HepG2 (cell line): ENCODE measurements around the gene WSB1. TPM values are rescaled to one million over a fixed set of nuclear protein-coding genes. Genes with fewer than 3 reads are reported as not detected.

Experiments used
- ATAC-seq: fragments of 200-7000 bp; cut with Tn5 transposase; 3 replicates; pipeline ENCODE4 v1.9.1; 2020; ENCODE audit warnings: mild to moderate bottlenecking, moderate library complexity
- BruUV-seq: library from RNA; stranded (reverse); fragments of 400-500 nt; replicated peaks from 2 replicates; lab custom pipeline; 2021; lab: Mats Ljungman, UMichigan
- CTCF ChIA-PET: fragments of 300-600 bp; formaldehyde crosslinking; extraction: SDS; loops from one replicate; lab custom pipeline; 2021; ENCODE audit warnings: low total read pairs, inconsistent platforms, low intra/inter-chr PET ratio; lab: Yijun Ruan, JAX
- POLR2A ChIA-PET: fragments of 350-600 bp; sonication (Branson Sonifier 250); formaldehyde crosslinking; loops from one replicate; lab custom pipeline; 2020; ENCODE audit warnings: antibody characterized with exemption, inconsistent platforms; lab: Yijun Ruan, JAX
- DNase-seq: peaks from one replicate; pipeline ENCODE4 v3.0.0-alpha.2; 2015; ENCODE audit warnings: low spot score
- FAIRE-seq: peaks from 3 replicates; lab custom pipeline; 2011; peaks lifted over from hg19 to GRCh38; lab: Jason Lieb, UNC
- H2AFZ ChIP-seq: one replicate; pipeline ENCODE4 v1.6.1; 2011; ENCODE audit warnings: low read length, inconsistent platforms
- H3K27ac ChIP-seq: fragments of 300-600 bp; 3 replicates; pipeline ENCODE4 v1.8.0; 2011; ENCODE audit warnings: mixed run types, mild to moderate bottlenecking, mixed read lengths, low read length, inconsistent platforms; ENCODE audit not compliant: insufficient read depth; ENCODE audit errors: extremely low read length
- H3K27me3 ChIP-seq, 2 experiments: fragments of 200-600 bp in 1 of 2; 2 replicates in 1 of 2; 3 replicates in 1 of 2; pipeline versions ENCODE4 v1.6.0 to v1.8.0; 2011; ENCODE audit warnings: low read length in 2 of 2, mild to moderate bottlenecking in 2 of 2, moderate library complexity in 2 of 2, inconsistent platforms in 1 of 2; ENCODE audit not compliant: insufficient read depth in 2 of 2, control insufficient read depth in 1 of 2
- H3K36me3 ChIP-seq, 2 experiments: fragments of 200-600 bp in 1 of 2; replicated peaks in 1 of 2; 2 replicates in 1 of 2; 3 replicates in 1 of 2; pipeline versions ENCODE4 v1.5.1 to v1.8.0; 2011; ENCODE audit warnings: low read length in 2 of 2, inconsistent platforms in 1 of 2; ENCODE audit not compliant: insufficient read depth in 2 of 2, control insufficient read depth in 1 of 2
- H3K4me1 ChIP-seq: 2 replicates; pipeline ENCODE4 v1.5.1; 2012; ENCODE audit warnings: low read length, inconsistent platforms; ENCODE audit not compliant: insufficient read depth
- H3K4me2 ChIP-seq: 2 replicates; pipeline ENCODE4 v1.6.0; 2011; ENCODE audit warnings: low read depth, low read length, inconsistent platforms
- H3K4me3 ChIP-seq, 3 experiments: fragments of 200-600 bp in 1 of 3; sonication (generic), shearing (Covaris generic) in 1 of 3; replicated peaks in 1 of 3; 2 replicates each; pipeline ENCODE4 v1.5.1; 2011 to 2016; ENCODE audit warnings: low read length in 3 of 3, inconsistent platforms in 2 of 3, low read depth in 2 of 3, mild to moderate bottlenecking in 2 of 3, control low read depth in 1 of 3, mixed read lengths in 1 of 3; ENCODE audit not compliant: insufficient read depth in 1 of 3
- H3K79me2 ChIP-seq: one replicate; pipeline ENCODE4 v1.6.1; 2011; ENCODE audit warnings: low read length, inconsistent platforms; ENCODE audit not compliant: insufficient read depth
- H3K9ac ChIP-seq: 2 replicates; pipeline ENCODE4 v1.6.0; 2011; ENCODE audit warnings: mild to moderate bottlenecking, low read depth, low read length, inconsistent platforms; ENCODE audit not compliant: insufficient read depth
- H3K9me3 ChIP-seq: 2 replicates; pipeline ENCODE4 v1.5.1; 2012; ENCODE audit warnings: mild to moderate bottlenecking, low read length
- H4K20me1 ChIP-seq: 2 replicates; pipeline ENCODE4 v1.6.0; 2011; ENCODE audit warnings: inconsistent platforms, mild to moderate bottlenecking, low read length, moderate library complexity; ENCODE audit not compliant: insufficient read depth
- ARID4A ChIP-seq: sonication (generic); formaldehyde crosslinking; IDR thresholded peaks from 2 replicates; pipeline ENCODE4 v1.5.0; 2020; ENCODE audit warnings: mild to moderate bottlenecking, missing genetic modification reagents, borderline replicate concordance
- CHD4 ChIP-seq: fragments of 200-600 bp; sonication (generic); IDR thresholded peaks from 2 replicates; pipeline ENCODE4 v1.7.0; 2017; ENCODE audit warnings: mild to moderate bottlenecking, low read length, borderline replicate concordance
- DNMT3B ChIP-seq: conservative IDR thresholded peaks from 2 replicates; pipeline ENCODE4 v1.6.1; 2016; ENCODE audit warnings: missing biosample characterization, control low read depth
- MAFF ChIP-seq: IDR thresholded peaks from 2 replicates; pipeline ENCODE4 v1.6.1; 2011; ENCODE audit warnings: low read depth, low read length, improper control_type of control experiment
- PHF8 ChIP-seq: sonication (generic); formaldehyde crosslinking; IDR thresholded peaks from 2 replicates; pipeline ENCODE4 v1.5.0; 2020; ENCODE audit warnings: missing genetic modification reagents
- TAF15 ChIP-seq: fragments of 200-400 bp; formaldehyde crosslinking; IDR thresholded peaks from one replicate; pipeline ENCODE4 v1.6.1; 2018; ENCODE audit warnings: mild to moderate bottlenecking, low read depth, low read length; ENCODE audit not compliant: poor library complexity, severe bottlenecking
- TARDBP ChIP-seq: sonication (generic); formaldehyde crosslinking; IDR thresholded peaks from 2 replicates; pipeline ENCODE4 v1.8.0; 2022; ENCODE audit warnings: mild to moderate bottlenecking, missing genetic modification reagents
- THAP11 ChIP-seq: IDR thresholded peaks from 2 replicates; pipeline ENCODE4 v1.6.1; 2016; ENCODE audit warnings: missing biosample characterization, missing genetic modification reagents
- ZFX ChIP-seq: sonication (generic); formaldehyde crosslinking; IDR thresholded peaks from 2 replicates; pipeline ENCODE4 v1.4.0; 2020; ENCODE audit warnings: mild to moderate bottlenecking, low read depth, missing genetic modification reagents, moderate library complexity
- ZGPAT ChIP-seq: IDR thresholded peaks from 2 replicates; pipeline ENCODE4 v1.6.1; 2016; ENCODE audit warnings: mild to moderate bottlenecking
- ZNF720 ChIP-seq: sonication (generic); formaldehyde crosslinking; IDR thresholded peaks from 2 replicates; pipeline ENCODE4 v1.4.0; 2020; ENCODE audit warnings: missing genetic modification reagents
- in situ Hi-C: cut with HindIII; loops from 2 replicates; pipeline ENCODE4 v1.10.0; 2017; ENCODE audit warnings: low pct_unique_long_range_greater_than_20kb; ENCODE audit not compliant: extremely low pct_ligation_motif_present
- intact Hi-C: fragments of 100-400 bp; cut with micrococcal nuclease; formaldehyde crosslinking; loops from one replicate; pipeline ENCODE4 v1.10.0; 2022; ENCODE audit not compliant: unreplicated experiment
- polyA plus RNA-seq, 8 experiments: library from polyadenylated mRNA; depleted of rRNA in 3 of 8; stranded (reverse) in 7 of 8; unstranded in 1 of 8; fragments of >200 nt; fragmentation: Illumina TruSeq in 4 of 8; extraction: Trizol in 4 of 8; gene quantifications; 2 replicates each; pipeline versions ENCODE4 v1.2.1 to v1.2.3, GENCODE V29; 2011 to 2016; ENCODE audit warnings: low read depth in 4 of 8, missing spikeins in 1 of 8, mixed read lengths in 1 of 8; ENCODE audit not compliant: insufficient read depth in 1 of 8
- total RNA-seq, 5 experiments: library from RNA; depleted of rRNA; stranded (reverse); fragments of >200 nt; fragmentation: Illumina TruSeq; extraction: Trizol; gene quantifications; 2 replicates each; pipeline ENCODE4 v1.2.3, GENCODE V29; 2016; ENCODE audit warnings: low read depth in 1 of 5

The WSB1 gene
- total and polyA plus RNA-seq, 2 of the 13 experiments (the other 11 are each of a cell fraction or from before 2014, with no cell fraction given) = 81.3 to 294 TPM

- TF ChIP-seq ZFX (peak; percentile 57), TARDBP (CRISPR knock-in tag) (peak; percentile 49; the same call in 1 of the 2 replicates), MAFF (no peak), PHF8 (CRISPR knock-in tag) (peak; percentile 46; the same call in 1 of the 2 replicates), THAP11 (CRISPR knock-in tag) (no peak; the same call in 1 of the 2 replicates), ZGPAT (CRISPR knock-in tag) (0 out of 2 replicates have a peak, but pooled peaks have one; percentile 40), DNMT3B (CRISPR knock-in tag) (no peak)
These were observed 48.7 kb upstream of the WSB1 start (continued) for GRCh38 chr17:27245230-27245696.

- Histone ChIP-seq H3K9me3 (no peaks in the 10 kb centered on the region), H3K9ac (no peak overlapping the region), H4K20me1 (no peaks in the 10 kb centered on the region), H3K27ac (no peak overlapping the region), H3K27me3 (peaks cover 2 to 5% of the 10 kb centered on the region in 2 experiments; a peak in 2 of 5 replicates), H3K4me2 (no peak overlapping the region), H3K4me1 (peaks cover 32% of the 10 kb centered on the region), H3K36me3 (no peaks in the 10 kb centered on the region), H3K4me3 (no peak overlapping the region), H2AFZ (no peak overlapping the region), H3K79me2 (no peaks in the 10 kb centered on the region)
- no peak for TF ChIP-seq ZNF720 (CRISPR knock-in tag)
- TF ChIP-seq CHD4 = no peak
- no peak for TF ChIP-seq ARID4A (CRISPR knock-in tag)
- TF ChIP-seq TAF15 = no peak
- intact Hi-C loops = no loop called here
- ATAC-seq (no peak), DNase-seq (no peak), FAIRE-seq (no peak)
- in situ Hi-C loops = loop anchor here (5.0 kb wide), 2 partner anchors 46 to 86 kb away; partner anchors contain the start of gene WSB1
- ChIA-PET POLR2A (interaction anchor here (2.6 kb wide), 1 partner anchor 48 kb away, joined by 21 read pairs; the partner anchor contains the start of gene WSB1), CTCF (interaction anchor here (3.0 kb wide), 1 partner anchor 134 kb away, joined by 19 read pairs; no protein-coding TSS in a partner anchor)
- BruUV-seq = no TSS peak
These were observed 47.4 kb upstream of the WSB1 start for GRCh38 chr17:27246537-27246936.
